ENCODE results near the gene GNB5.

GNB5 gene

DNA sequence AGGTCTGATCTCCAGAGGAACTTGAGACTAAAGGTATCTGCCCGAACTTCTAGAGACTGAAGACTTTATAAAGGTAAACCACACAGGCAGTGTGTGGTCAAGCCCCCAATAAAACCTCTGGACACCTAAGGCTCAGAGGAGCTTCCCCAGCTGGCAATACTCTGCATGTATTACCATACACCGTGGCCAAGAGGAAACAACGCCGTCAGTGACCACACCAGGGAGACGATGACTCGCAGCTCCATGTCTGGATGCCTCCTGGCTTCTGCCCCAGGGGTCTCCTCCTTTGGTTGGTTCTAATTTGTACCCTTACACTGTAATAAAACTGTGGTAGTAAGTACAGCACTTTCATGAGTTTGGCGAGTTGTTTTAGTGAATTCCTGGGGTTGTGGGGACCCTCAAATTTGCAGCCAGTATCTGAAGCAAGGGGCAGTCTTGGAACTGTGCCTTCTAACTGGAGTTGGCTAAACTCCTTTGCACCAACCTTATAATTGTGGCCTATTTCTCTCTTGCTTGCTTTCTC, 46.5 kb downstream of the GNB5 start:
- DNase-seq (ENCODE audit: low read depth, low spot score) = no peak

DNA sequence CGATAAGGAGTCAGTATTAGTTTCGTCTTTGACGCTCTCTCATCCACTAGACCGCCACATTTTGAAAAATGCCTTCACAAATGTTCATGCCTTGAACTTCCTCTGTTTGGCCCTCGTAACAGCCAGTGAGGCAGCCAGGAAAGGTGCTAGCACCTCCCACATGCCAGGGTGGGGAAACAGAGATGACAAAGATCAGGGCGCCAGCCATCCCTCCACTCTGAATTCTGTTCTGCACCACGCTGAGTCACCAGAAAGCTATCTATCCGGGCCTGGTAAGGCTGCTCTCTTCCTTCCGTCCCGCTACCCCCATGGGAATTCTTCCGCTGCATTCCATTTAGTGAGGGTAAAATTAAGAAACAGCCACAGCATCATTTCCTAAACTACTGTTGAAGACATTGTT, 47.3 kb downstream of the GNB5 start:
- peak; percentile 43 for DNase-seq (ENCODE audit: low read depth, low spot score)

DNA sequence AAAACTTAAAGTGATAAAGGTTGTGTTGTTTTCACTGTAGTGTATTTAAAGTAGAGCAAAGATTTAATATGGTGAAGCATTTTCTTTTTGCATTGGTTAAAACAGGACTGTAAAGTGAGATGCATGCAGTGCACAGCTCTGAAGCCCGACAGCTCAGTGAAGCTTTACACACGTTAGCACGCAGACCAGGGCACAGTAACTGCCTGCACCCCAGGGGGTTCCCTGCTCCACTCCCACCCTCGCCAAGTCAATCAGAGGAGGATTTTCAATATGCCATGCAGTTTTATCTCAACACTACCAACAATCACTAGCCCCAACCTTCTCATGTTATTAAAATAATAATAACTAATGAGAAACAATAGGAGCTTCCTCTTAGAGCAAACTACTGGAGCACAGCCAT, 50.5 kb downstream of the GNB5 start:
- no peak for DNase-seq (ENCODE audit: low read depth, low spot score)

DNA sequence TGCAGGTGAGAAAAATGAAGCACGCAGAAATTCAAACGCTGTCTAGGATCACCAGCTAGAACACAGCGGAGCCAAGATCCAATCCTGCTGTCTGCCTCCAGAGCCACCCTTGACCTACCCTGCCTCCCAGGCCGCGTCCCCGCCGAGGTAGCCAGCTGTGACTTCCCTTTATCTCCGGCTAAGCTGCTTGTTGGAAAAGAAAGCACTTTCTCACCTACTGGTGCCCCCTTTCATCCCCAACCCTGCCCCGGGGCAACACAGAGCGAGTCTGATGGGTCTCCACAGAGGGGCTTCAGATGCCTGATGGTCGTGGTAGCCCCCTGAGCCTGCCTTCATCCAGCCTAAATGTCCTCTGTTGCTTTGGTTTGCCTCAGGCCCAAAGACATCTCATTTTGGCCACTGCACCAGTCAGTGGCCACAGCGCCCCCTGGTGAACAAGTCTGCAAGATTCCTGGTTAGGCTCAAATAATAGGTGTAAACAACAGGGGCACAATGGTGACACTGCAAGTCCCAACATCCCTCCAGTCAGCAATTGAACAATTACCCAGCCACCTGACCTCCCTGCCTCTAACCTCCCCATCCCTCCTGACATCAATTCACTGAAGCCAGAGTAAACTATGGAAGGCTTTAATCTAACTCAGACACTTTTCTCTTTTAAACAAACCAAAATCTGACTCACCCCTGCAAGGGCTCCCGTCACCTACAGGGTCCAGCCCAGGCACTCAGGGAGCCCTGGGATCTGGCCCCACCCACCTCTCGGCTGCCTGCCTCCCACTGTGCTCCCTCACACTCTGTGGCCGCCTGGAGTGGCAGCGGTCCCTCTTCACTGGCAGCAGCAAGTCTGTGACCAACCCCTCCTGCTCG, 51.4 kb downstream of the GNB5 start:
- peak; percentile 56 for DNase-seq (ENCODE audit: low read depth, low spot score)

DNA sequence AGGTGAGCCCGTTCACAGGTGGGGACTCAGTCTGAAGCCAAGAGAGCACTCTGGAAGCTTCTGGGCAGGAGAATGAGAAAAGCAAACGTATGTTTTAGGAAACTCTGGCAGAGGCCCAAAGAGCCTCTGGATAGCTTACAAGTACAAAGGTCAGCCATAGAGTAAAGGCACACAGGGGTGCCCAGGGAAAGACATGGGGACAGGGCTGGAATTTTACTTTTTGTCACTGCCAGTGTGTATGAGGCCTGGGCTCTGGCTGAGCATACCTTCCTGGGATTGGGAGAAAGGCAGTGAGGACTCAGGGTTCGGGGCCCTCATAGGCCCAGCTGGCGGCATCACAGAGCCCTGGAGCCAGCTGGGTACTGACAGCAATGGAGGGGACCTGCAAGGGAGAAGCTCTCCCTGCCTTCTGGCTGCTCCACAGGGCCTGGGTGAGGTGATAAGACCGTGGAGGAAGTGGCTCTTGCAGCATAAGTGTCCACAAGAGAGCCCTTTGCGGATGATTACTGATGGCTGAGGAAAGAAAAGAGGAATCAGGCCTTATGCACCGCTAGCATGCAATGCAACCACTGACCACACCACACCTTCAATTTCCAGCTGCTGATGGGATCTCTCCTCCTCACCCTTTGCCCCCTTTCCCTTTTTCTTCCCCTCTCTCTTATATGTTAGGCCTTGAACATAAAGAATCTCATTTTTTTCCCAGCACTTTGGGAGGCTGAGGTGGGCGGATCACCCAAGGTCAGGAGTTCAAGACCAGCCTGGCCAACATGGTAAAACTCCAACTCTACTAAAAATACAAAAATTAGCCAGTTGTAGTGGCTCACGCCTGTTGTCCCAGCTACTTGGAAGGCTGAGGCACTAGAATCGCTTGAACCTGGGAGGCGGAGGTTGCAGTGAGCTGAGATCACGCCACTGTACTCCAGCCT, 53.5 kb downstream of the GNB5 start:
- DNase-seq (ENCODE audit: low read depth, low spot score) = no peak

DNA sequence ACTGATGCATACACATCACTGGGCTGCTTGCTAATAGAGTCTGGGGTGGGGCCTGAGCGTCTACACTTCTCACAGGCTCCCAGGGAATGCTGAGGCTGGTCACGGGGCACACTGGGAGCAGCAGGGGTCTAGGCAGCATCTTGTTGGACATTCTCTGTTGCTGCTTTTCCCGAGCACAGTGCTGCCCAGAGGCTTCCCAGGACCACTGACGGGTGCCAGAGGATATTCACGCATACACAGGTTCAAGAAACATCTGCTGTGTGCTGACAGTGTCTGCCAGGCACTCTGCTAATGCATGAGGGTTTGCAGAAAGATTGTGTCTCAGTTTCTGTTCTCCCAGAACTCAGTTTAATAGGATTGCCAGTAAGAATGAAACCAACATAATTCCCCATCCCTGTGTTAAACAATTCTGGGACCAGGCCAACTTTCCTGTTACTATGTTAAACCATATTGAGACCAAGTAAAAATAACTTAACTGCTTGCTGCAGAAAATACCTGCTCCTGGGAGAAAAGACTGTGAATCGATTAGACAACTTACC, 54.7 kb downstream of the GNB5 start:
- no peak for DNase-seq (ENCODE audit: low read depth, low spot score)

DNA sequence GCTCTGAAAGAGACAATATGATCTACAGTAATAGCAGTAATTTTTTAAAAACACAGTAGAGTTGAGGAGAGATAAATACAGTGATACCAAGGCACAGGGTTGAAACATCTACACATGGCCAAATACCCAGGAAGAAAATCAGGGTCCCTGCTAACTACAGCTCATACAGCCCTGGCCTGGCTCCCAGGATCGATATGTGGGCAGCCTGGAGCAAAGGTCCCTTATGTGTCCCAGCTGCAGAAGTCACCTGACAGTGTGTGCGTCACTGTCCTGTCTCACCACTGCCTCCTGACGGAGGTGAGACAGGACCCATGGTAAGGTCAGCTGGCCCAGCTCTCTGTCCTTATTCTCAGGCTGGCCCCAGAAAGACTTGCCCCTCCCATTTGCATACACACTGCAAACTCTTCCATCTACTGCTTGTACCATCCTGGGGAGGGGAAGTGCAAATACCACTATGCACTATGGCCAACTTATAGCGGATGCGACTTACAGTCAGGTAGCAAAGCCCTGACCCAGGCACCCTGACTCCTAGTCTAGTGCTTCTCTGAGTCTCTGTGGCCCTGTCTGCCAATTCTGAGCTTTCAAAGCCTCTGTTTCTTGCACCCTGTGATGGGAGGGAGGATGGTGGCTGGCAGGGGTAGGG, 56.6 kb downstream of the GNB5 start:
- DNase-seq (ENCODE audit: low read depth, low spot score) = no peak

DNA sequence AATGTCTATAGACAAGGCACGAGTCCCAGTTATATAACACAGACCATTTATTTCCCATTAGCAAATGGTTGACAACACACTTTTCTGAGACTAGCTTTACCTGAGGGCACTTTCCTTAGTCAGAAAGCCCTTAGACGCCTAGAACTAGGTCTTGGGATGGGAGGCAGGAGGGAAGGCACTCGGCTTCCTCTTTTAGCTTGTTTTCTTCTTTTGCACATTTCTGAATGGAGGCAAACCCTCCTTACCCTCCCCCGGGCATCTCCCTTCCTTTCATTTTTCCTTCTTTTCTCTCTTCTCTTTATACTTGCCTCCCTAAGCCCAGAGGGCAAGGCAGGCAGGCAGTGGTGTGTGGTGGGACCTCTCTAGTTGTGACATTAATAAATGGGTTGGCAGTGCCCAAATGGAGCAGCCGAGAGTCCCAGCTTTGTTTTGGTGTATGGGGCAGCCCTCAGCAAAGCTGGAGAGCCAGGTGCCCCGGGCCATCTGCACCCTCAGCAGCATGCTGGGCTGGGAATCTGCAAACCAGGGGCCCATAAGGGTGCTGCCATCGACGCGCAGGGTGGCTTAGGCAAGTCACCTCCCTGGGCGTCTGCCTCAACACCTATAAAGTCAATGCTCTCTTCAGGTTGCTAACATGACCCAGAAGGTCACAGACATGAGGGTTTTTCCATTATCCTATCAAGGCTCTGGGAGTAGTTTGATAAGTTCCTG, 57.5 kb downstream of the GNB5 start:
- DNase-seq (ENCODE audit: low read depth, low spot score) = no peak

DNA sequence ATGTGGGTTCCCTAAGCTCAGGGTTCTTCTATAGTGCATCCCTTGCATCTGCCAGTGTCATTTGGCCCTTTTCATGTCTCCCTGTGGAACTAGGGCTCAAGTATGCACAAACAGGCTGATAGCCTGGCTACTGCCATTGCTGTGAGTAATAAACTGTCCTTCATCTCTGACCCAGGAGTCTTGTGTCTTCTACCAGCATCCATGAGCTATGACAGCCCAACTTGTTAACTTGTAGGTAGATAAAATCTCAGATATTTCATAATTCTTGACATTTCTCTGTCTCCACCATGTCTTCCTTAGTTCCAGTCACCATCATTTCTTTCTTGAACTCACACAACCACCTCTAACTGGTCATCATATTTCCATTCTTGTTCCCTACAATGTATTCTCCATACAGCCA, 59.1 kb downstream of the GNB5 start:
- no peak for DNase-seq (ENCODE audit: low read depth, low spot score)

DNA sequence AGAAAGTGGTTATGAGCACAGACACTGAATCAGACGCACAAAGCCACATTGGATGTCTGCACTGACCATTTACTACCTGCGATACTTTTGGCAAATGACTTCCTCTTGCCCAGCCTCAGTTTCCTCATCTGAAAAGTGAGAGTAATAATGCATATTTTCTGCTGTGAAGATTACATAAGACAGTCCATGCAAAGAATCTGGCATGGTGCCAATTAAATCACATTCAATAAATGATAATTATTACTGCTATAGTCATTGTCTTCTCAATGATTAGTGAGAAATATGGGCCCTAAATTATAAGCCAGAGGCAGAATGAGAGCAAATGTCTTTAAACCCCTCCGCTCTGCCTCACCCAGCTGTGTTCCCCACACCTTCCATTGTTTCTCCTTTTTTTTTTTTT, 62.6 kb downstream of the GNB5 start:
- DNase-seq (ENCODE audit: low read depth, low spot score) = no peak

DNA sequence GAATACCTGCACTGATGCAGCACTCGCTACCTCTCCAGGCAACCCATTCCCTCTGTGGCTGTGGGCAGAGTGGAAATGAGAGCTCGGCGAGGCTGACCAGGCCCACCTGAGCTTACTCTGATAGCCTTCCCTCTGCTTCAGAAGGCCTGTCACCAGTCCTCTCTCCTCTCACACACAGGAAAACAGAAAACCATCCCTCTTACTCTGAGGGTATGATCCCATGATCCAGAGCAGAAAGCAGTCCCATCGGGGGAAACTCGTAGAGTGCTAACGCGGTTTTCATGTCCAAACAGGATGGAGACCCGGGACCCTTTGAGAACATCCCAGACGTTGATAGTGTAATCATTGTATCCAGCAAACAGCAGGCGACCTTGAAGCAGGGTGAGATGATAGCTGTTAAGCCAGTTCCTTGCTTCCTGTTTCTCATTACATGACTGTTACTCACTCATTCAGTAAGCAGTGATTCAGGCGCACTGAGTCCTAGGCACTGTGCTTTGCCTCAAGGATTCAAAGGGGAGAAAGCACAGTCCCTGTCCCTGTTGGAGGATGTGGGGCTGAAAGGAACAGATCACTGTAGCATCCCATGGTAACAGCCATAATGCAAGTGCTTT, 66.8 kb downstream of the GNB5 start:
- DNase-seq (ENCODE audit: low read depth, low spot score) = no peak

DNA sequence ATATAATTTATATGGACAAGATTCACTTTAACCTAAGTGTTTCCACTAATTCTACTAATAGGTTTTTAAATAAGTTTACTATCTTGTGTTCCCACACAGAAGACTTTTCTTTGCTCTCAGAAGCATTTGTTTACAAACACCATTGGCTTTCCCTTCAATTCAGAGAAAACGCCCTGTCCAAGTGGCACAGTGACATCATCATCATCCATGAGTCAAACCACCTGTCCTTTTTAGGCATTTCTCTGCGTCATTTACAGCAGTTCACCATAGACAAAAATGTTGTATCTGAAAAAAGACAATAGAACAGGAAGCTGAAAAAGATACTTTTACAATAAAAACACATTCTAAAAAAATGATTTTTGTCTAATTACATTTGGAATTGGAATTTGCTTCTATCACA, 69.3 kb downstream of the GNB5 start:
- no peak for DNase-seq (ENCODE audit: low read depth, low spot score)

DNA sequence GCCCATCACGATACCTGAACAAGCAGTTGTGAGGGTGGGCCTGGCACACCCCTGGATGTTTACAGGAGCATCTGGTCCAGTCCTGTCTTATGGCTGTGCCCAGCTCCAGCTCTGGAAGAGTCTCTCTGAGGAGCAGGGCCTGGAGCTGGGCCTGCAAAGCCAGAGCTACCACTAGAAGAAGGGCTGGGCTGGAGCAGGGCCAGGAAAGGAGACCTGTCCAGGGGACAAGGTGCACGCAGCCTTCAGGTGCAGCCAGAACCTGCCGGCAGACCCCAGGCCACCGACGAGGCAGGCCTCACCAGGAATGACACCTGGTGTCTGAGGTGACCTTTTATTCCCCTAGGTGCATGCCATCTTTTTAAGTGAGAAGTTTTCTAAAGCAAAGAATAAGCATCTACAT, 70.2 kb downstream of the GNB5 start:
- no peak for DNase-seq (ENCODE audit: low read depth, low spot score)

DNA sequence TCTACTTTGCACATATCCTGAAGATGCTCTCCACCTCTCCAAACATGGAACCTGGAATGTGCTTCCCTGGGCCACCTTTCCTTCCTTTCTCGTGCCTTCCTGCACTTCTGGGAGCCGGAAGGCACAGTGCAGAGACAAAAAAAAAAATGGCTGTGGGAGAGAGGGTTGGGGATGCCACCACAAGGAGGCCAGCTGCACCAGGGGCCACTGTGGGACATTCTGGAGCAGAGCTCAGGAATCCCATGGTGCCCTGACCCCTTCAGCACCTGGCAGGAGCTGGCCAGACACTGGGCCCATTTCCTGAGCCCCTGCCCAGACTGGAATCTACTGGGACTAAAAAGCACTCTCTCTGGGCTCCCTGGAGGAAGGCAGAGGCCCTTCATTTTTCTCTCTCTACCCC, 70.7 kb downstream of the GNB5 start:
- DNase-seq (ENCODE audit: low read depth, low spot score) = no peak

DNA sequence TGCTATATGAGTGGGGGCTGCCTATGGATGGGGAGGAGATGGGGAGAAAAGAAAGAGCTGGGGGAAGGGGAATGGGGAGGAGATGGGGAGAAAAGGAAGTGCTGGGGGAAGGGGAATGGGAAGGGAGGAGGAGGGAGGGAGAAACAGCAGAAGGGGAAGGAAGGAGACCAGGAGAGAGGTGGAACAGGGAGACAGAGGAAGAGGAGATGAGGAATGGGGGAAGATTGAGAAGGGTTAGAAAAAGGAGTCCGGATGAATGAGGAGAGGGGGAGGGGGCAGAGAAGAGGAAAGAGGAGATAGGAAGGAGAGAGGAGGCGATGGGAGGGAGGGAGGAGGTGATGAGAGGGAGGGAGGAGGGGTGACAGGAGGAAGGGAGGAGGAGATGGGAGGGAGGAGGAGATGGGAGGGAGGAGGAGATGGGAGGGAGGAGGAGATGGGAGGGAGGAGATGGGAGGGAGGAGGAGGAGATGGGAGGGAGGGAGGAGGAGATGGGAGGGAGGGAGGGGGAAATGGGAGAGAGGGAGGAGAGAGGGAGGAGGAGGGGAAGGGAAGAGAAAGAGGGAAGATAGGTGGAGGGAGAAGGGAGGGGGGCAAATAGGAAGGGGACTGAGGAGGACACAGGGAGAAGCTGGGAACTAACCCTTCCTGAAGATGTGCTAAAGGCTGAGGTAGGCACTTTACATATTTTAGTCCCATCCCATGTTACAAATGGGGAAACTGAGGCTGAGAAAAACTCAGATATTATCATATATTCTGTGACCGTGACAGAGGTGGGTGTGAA, 72.0 kb downstream of the GNB5 start:
- no peak for DNase-seq (ENCODE audit: low read depth, low spot score)

DNA sequence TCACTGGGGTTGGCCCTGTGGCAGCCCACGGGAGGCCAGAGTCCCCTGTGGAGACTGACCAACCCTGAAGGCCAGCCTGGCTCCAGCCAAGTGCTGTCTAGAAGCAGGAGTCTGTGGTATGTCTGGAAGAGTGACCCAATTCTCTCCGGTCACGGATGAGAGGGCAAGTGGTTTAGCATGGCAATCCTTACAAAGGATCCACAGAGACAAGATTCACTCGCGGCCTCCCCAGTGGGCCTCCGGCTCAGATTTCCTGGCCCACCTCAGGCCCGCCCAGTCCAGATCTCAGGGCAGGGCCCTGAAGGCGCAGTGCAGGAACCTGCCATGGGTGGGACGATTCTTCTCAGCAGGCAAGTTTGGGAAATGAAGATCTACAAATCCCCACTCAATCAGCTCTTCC, 73.6 kb downstream of the GNB5 start:
- DNase-seq (ENCODE audit: low read depth, low spot score) = no peak

DNA sequence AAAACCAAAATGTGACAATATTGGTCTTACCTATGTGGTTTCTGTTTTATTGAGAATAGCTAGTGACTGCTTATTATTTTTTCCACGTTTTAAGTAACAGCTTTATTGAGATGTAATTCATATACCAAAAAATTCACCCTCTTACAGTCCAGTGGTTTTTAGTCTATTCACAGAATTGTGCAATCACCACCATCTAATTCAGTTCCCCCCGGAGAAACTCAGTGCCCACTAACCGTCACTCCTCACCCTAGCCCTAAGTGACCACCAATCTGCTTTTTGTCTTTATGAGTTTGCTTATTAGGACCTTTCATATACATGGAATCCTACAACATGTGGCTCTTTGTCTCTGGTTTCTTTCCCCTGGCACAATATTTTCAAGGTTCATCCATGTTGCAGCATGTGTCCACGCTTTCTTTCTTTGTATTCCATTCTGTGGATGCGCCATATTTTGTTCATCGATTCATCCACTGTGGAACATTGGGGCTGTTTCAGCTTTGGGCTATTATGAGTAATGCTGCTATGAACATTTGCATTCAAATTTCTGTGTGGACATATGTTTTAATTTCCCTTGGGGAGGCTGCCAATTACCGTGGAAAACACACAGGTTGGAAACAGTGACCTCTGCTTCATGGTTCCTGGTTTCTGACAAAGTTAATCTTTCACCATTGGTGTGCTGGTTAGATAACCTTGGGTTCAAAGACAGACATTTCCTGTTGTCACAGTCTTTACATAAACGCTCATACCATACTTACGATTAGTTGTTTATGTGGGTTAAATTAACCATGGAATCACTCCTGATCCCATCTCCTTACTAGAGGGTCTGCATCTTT, 75.4 kb downstream of the GNB5 start:
- no peak for DNase-seq (ENCODE audit: low read depth, low spot score)

DNA sequence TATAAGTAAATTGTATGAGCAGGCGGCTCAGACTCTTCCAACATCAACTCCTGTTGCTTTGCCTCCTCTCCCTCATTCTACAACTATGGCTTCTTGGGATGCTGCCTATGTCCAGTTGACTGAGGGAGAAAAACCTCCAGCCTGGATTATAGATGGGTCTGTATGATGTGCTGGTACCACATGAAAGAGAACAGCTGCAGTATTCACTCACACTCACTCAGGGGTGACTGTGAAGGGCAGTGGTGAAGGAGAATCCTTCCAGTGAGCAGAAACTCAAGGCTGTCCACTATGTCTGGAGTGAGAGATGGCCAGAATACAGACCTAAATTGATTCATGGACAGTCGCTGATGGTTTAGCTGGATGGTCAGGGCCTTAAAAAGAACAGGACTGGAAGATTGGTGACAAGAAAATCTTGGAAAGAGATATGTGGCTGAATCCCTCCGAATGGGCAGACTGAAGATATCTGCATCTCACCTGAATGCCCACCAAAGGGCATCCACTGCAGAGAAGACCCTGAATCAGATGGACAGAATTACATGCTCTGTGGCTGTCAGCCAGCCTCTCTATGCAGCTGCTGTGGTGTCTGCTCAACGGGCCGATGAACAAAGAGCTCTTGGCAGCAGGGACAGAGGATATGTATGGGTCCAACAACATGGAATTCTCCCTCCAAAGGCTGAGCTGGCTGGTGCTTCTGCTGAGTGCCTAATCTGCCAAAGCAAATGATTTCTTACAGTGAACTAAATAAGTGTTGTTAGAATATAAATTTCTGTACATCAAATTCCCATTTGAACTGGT, 76.7 kb downstream of the GNB5 start:
- DNase-seq (ENCODE audit: low read depth, low spot score) = no peak

All from smooth muscle cell of the brain vasculature (primary cell).